Measurements from ENCODE around the gene CAMK1D.
A peak's percentile ranks its signal among the peaks of the same experiment; 100 is the strongest.

CAMK1D gene

DNA sequence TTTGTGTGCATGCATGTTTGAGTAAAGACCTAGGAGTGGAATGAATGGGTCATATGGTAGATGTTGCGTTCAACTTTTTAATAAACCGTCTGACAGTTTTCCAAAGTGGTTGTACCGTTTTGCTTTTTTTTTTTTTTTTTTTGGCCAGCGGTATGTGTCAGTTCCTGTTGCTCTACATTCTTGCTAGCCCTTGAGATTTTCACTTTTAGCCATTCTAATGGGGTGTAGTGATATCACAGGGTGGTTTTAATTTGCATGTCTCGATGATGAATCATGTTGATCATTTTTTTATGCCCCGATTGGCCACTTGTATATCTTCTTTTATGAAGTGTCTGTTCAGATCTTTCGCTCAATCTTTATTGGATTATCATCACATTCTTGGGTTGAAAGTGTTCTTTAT is 320.7 kb downstream of the CAMK1D start:
- Histone ChIP-seq H3K4me3 (ENCODE audit: low read depth in 1 of 2, low read length in 2 of 2) (no peak overlapping the region), H2AFZ (ENCODE audit: low read depth, low read length) (no peak overlapping the region), H3K9me3 (ENCODE audit: insufficient read depth, low read length, severe bottlenecking) (no peaks in the 10 kb centered on the region), H3K79me2 (ENCODE audit: insufficient read depth, low read length) (no peaks in the 10 kb centered on the region), H3K36me3 (ENCODE audit: insufficient read depth, low read length) (no peaks in the 10 kb centered on the region), H4K20me1 (ENCODE audit: insufficient read depth, low read length) (no peaks in the 10 kb centered on the region), H3K27ac (ENCODE audit: low read length) (no peak overlapping the region), H3K4me2 (ENCODE audit: insufficient read depth, low read length) (no peak overlapping the region), H3K27me3 (ENCODE audit: insufficient read depth, low read length, poor library complexity) (no peaks in the 10 kb centered on the region), H3K9ac (ENCODE audit: low read depth, low read length) (no peak overlapping the region), H3K4me1 (ENCODE audit: insufficient read depth, low read length) (peaks cover 3% of the 10 kb centered on the region; the same call in 1 of the 2 replicates)
- TF ChIP-seq EZH2 (IDR thresholded peaks at IDR 0.05; ENCODE audit: borderline replicate concordance, low read depth, low read length, severe bottlenecking): no peak
- no peak for TF ChIP-seq CTCF (IDR thresholded peaks at IDR 0.05; ENCODE audit: borderline replicate concordance, extremely low read depth, low read length, poor library complexity, severe bottlenecking)
- ATAC-seq (ENCODE audit: insufficient read depth, low read depth) (no peak), DNase-seq (no peak)

DNA sequence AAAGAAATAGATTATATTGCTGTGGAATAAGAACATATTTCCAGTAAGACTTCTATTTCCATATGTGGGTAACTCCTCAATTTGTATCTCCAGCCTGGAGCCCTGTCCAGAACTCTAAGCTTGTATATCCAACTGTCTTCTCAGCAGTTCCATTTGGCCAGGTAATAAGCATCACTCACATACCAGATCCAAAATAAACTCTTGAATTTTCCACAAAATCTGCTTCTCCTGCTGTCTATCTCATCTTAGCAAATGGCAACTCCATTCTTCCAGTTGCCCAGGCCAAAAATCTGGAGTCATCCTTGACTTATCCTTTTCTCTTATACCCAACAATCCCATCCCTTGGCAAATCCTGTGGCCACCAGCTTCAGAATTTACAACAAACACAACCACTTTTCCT is 325.8 kb downstream of the CAMK1D start:
- Histone ChIP-seq H3K36me3 (ENCODE audit: insufficient read depth, low read length) (no peaks in the 10 kb centered on the region), H2AFZ (ENCODE audit: low read depth, low read length) (no peak overlapping the region), H4K20me1 (ENCODE audit: insufficient read depth, low read length) (no peaks in the 10 kb centered on the region), H3K4me2 (ENCODE audit: insufficient read depth, low read length) (no peak overlapping the region), H3K4me1 (ENCODE audit: insufficient read depth, low read length) (peaks cover 11% of the 10 kb centered on the region), H3K79me2 (ENCODE audit: insufficient read depth, low read length) (no peaks in the 10 kb centered on the region), H3K27me3 (ENCODE audit: insufficient read depth, low read length, poor library complexity) (no peaks in the 10 kb centered on the region), H3K9ac (ENCODE audit: low read depth, low read length) (no peak overlapping the region), H3K4me3 (ENCODE audit: low read depth in 1 of 2, low read length in 2 of 2) (no peak overlapping the region), H3K27ac (ENCODE audit: low read length) (0 out of 2 replicates have a peak overlapping the region, but pooled peaks have one; percentile 23), H3K9me3 (ENCODE audit: insufficient read depth, low read length, severe bottlenecking) (no peaks in the 10 kb centered on the region)
- TF ChIP-seq CTCF (IDR thresholded peaks at IDR 0.05; ENCODE audit: borderline replicate concordance, extremely low read depth, low read length, poor library complexity, severe bottlenecking) (no peak), EZH2 (IDR thresholded peaks at IDR 0.05; ENCODE audit: borderline replicate concordance, low read depth, low read length, severe bottlenecking) (no peak)
- DNase-seq (no peak), ATAC-seq (ENCODE audit: insufficient read depth, low read depth) (no peak)

DNA sequence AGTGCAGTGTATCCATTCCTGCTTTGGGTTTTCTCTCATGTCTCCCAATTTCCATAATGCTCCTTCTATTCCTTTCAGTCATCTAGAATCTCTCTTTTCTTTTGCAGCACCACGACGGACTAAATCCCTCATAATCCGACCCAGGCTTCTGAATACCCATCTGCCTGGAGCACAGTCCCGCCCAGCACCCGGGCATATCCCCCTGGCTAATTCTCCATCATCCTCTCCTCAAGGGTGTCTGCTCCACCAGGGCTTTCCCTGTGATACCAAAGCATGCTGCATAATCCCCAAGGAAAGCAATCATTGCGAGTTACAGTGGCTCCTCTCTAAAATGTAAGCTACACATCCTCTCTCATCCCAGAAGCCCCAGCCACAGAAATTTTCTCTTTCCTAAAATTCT is 330.3 kb downstream of the CAMK1D start:
- Histone ChIP-seq H3K4me3 (ENCODE audit: low read depth in 1 of 2, low read length in 2 of 2) (no peak overlapping the region), H3K4me1 (ENCODE audit: insufficient read depth, low read length) (peaks cover 31% of the 10 kb centered on the region), H3K27ac (ENCODE audit: low read length) (no peak overlapping the region), H3K36me3 (ENCODE audit: insufficient read depth, low read length) (no peaks in the 10 kb centered on the region), H3K27me3 (ENCODE audit: insufficient read depth, low read length, poor library complexity) (no peaks in the 10 kb centered on the region), H3K4me2 (ENCODE audit: insufficient read depth, low read length) (no peak overlapping the region), H3K79me2 (ENCODE audit: insufficient read depth, low read length) (no peaks in the 10 kb centered on the region), H2AFZ (ENCODE audit: low read depth, low read length) (no peak overlapping the region), H3K9me3 (ENCODE audit: insufficient read depth, low read length, severe bottlenecking) (no peaks in the 10 kb centered on the region), H3K9ac (ENCODE audit: low read depth, low read length) (no peak overlapping the region), H4K20me1 (ENCODE audit: insufficient read depth, low read length) (0 out of 2 replicates have a peak, but pooled peaks cover 4% of the 10 kb centered on the region)
- ATAC-seq (ENCODE audit: insufficient read depth, low read depth) (no peak), DNase-seq (no peak)
- TF ChIP-seq EZH2 (IDR thresholded peaks at IDR 0.05; ENCODE audit: borderline replicate concordance, low read depth, low read length, severe bottlenecking): no peak
- no peak for TF ChIP-seq CTCF (IDR thresholded peaks at IDR 0.05; ENCODE audit: borderline replicate concordance, extremely low read depth, low read length, poor library complexity, severe bottlenecking)

DNA sequence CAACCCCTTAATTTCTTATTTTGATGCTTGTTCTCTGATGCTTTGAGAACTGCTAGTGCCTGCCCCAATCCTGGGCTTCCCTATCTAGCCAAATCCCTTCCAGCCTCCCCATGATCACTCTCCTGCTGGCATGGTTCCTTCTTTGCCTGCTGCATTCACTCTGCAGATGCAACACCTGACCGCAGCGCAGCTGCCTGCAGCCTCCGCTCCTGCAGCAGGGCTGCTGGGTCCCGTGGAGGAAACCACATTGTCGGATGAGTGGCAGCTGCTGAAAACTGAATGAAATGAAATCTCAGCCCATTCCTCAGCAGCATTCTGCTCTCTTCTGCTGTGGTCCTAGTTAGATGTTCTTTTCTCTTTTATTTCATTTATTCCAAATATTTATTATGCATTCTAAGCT is 331.9 kb downstream of the CAMK1D start:
- DNase-seq (peak; percentile 82), ATAC-seq (ENCODE audit: insufficient read depth, low read depth) (peak; percentile 99)
- Histone ChIP-seq H2AFZ (ENCODE audit: low read depth, low read length) (no peak overlapping the region), H4K20me1 (ENCODE audit: insufficient read depth, low read length) (0 out of 2 replicates have a peak, but pooled peaks cover 4% of the 10 kb centered on the region), H3K4me3 (ENCODE audit: low read depth in 1 of 2, low read length in 2 of 2) (no peak overlapping the region), H3K79me2 (ENCODE audit: insufficient read depth, low read length) (no peaks in the 10 kb centered on the region), H3K4me1 (ENCODE audit: insufficient read depth, low read length) (peaks cover 21% of the 10 kb centered on the region), H3K27me3 (ENCODE audit: insufficient read depth, low read length, poor library complexity) (no peaks in the 10 kb centered on the region), H3K27ac (ENCODE audit: low read length) (0 out of 2 replicates have a peak overlapping the region, but pooled peaks have one; percentile 13), H3K9ac (ENCODE audit: low read depth, low read length) (no peak overlapping the region), H3K36me3 (ENCODE audit: insufficient read depth, low read length) (no peaks in the 10 kb centered on the region), H3K4me2 (ENCODE audit: insufficient read depth, low read length) (peak overlapping the region; percentile 32), H3K9me3 (ENCODE audit: insufficient read depth, low read length, severe bottlenecking) (no peaks in the 10 kb centered on the region)
- TF ChIP-seq CTCF (IDR thresholded peaks at IDR 0.05; ENCODE audit: borderline replicate concordance, extremely low read depth, low read length, poor library complexity, severe bottlenecking): no peak
- TF ChIP-seq EZH2 (IDR thresholded peaks at IDR 0.05; ENCODE audit: borderline replicate concordance, low read depth, low read length, severe bottlenecking): no peak

All from DND-41 (cell line).